ENCODE results near the gene TK2.

TK2 gene

GRCh38 chr16:66519482-66520373 lies 30.2 kb downstream of the TK2 start:
- H3K27me3 ChIP-seq (replicated peaks; ENCODE audit: insufficient read depth, low read length): no peaks in the 10 kb centered on the region
- no peaks in the 10 kb centered on the region for H3K9me2 ChIP-seq (replicated peaks; ENCODE audit: insufficient read depth, low read length)
- DNase-seq: no peak
- H3K4me3 ChIP-seq (ENCODE audit: low read length): no peak overlapping the region
- H3K36me3 ChIP-seq (replicated peaks; ENCODE audit: insufficient read depth, low read length): no peaks in the 10 kb centered on the region
- peaks cover 83% of the 10 kb centered on the region for H3K4me1 ChIP-seq (ENCODE audit: low read length)
- no peak for TF ChIP-seq EZH2 (optimal IDR thresholded peaks at IDR 0.05; ENCODE audit: low read depth, low read length)
- TF ChIP-seq EZH2phosphoT487 (IDR thresholded peaks at IDR 0.05; ENCODE audit: low read length): no peak
- H3K4me2 ChIP-seq (ENCODE audit: low read depth, low read length): no peak overlapping the region
- H3K27ac ChIP-seq (ENCODE audit: low read length): peak overlapping the region; percentile 92; the same call in 1 of the 2 replicates
- H2AFZ ChIP-seq (ENCODE audit: low read length): no peak overlapping the region
- peaks cover 35% of the 10 kb centered on the region for H3K79me2 ChIP-seq (ENCODE audit: low read length)
- no peaks in the 10 kb centered on the region for H3K9me3 ChIP-seq (replicated peaks; ENCODE audit: insufficient read depth, low read length)
- peaks cover 67% of the 10 kb centered on the region for H3F3A ChIP-seq (ENCODE audit: insufficient read depth, low read length)
- H3K9ac ChIP-seq (ENCODE audit: low read length): no peak overlapping the region
- no peaks in the 10 kb centered on the region for H4K20me1 ChIP-seq (ENCODE audit: insufficient read depth, low read length)

GRCh38 chr16:66517586-66518263 lies 32.2 kb downstream of the TK2 start:
- no peak overlapping the region for H2AFZ ChIP-seq (ENCODE audit: low read length)
- H3K4me2 ChIP-seq (ENCODE audit: low read depth, low read length): peak overlapping the region; percentile 78
- peak overlapping the region; percentile 59 for H3K4me3 ChIP-seq (ENCODE audit: low read length)
- peak overlapping the region; percentile 89 for H3K9ac ChIP-seq (ENCODE audit: low read length)
- no peak for DNase-seq
- no peaks in the 10 kb centered on the region for H3K36me3 ChIP-seq (replicated peaks; ENCODE audit: insufficient read depth, low read length)
- no peaks in the 10 kb centered on the region for H3K9me3 ChIP-seq (replicated peaks; ENCODE audit: insufficient read depth, low read length)
- no peaks in the 10 kb centered on the region for H4K20me1 ChIP-seq (ENCODE audit: insufficient read depth, low read length)
- H3K9me2 ChIP-seq (replicated peaks; ENCODE audit: insufficient read depth, low read length): no peaks in the 10 kb centered on the region
- peaks cover 35% of the 10 kb centered on the region for H3K79me2 ChIP-seq (ENCODE audit: low read length)
- H3F3A ChIP-seq (ENCODE audit: insufficient read depth, low read length): peaks cover 48% of the 10 kb centered on the region
- no peaks in the 10 kb centered on the region for H3K27me3 ChIP-seq (replicated peaks; ENCODE audit: insufficient read depth, low read length)
- H3K4me1 ChIP-seq (ENCODE audit: low read length): peaks cover 65% of the 10 kb centered on the region
- TF ChIP-seq CTCF (IDR thresholded peaks at IDR 0.05; ENCODE audit: low read length): no peak
- no peak for TF ChIP-seq EZH2phosphoT487 (IDR thresholded peaks at IDR 0.05; ENCODE audit: low read length)
- no peak for TF ChIP-seq EZH2 (optimal IDR thresholded peaks at IDR 0.05; ENCODE audit: low read depth, low read length)
- peak overlapping the region; percentile 96 for H3K27ac ChIP-seq (ENCODE audit: low read length)

- Histone ChIP-seq H2AFZ (ENCODE audit: low read length) (no peak overlapping the region), H3K9me2 (replicated peaks; ENCODE audit: insufficient read depth, low read length) (no peaks in the 10 kb centered on the region), H3F3A (ENCODE audit: insufficient read depth, low read length) (peaks cover 41% of the 10 kb centered on the region), H3K4me1 (ENCODE audit: low read length) (peaks cover 58% of the 10 kb centered on the region), H3K9me3 (replicated peaks; ENCODE audit: insufficient read depth, low read length) (no peaks in the 10 kb centered on the region), H4K20me1 (ENCODE audit: insufficient read depth, low read length) (no peaks in the 10 kb centered on the region), H3K9ac (ENCODE audit: low read length) (peak overlapping the region; percentile 89), H3K27ac (ENCODE audit: low read length) (peak overlapping the region; percentile 96), H3K4me2 (ENCODE audit: low read depth, low read length) (peak overlapping the region; percentile 78), H3K4me3 (ENCODE audit: low read length) (peak overlapping the region; percentile 59), H3K79me2 (ENCODE audit: low read length) (peaks cover 35% of the 10 kb centered on the region), H3K36me3 (replicated peaks; ENCODE audit: insufficient read depth, low read length) (no peaks in the 10 kb centered on the region), H3K27me3 (replicated peaks; ENCODE audit: insufficient read depth, low read length) (no peaks in the 10 kb centered on the region)
- DNase-seq: peak; percentile 99
- TF ChIP-seq EZH2phosphoT487 (IDR thresholded peaks at IDR 0.05; ENCODE audit: low read length) (no peak), CTCF (IDR thresholded peaks at IDR 0.05; ENCODE audit: low read length) (no peak), EZH2 (optimal IDR thresholded peaks at IDR 0.05; ENCODE audit: low read depth, low read length) (no peak)
Measured at GRCh38 chr16:66516808-66517585, 32.9 kb downstream of the TK2 start.

Measured in MM.1S (cell line).